ENCODE results near the gene HK3.

Gene HK3

GRCh38 chr5:176868731-176869130 is 30.4 kb downstream of the HK3 start:
- no peak for DNase-seq (ENCODE audit: low read depth)

- no peak for DNase-seq (ENCODE audit: low read depth)
These were observed 31.0 kb downstream of the HK3 start for GRCh38 chr5:176868126-176868525.

DNA sequence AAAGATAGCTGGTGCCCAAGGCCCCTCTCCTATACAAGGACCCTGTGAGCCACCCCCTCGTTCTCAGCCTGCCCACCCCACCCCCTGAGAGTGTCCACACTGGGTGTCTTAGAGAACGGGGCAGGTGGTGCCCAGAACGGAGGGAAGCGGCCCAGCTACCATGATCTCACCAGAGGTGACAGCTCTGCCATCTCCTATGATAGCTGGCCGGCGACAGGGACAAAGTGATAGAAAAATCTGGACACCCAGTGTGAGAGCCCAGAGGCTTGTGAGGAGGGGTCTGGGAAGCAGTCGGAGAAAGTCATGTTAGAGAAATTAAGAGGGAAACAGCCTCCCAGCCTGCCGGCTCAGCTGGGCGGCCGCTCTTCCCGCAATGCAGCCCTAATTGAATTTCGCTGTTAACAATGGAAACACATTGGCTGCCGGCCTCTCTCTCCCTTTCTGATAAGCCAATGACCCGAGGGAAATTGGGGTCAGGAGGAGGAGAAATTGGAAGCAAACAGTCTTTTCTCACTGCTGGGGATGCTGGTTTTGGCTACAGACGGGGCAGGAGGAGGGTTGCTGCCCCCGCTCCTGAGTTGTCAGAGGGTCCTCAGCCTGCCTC is 32.3 kb downstream of the HK3 start:
- DNase-seq (ENCODE audit: low read depth) = no peak

DNA sequence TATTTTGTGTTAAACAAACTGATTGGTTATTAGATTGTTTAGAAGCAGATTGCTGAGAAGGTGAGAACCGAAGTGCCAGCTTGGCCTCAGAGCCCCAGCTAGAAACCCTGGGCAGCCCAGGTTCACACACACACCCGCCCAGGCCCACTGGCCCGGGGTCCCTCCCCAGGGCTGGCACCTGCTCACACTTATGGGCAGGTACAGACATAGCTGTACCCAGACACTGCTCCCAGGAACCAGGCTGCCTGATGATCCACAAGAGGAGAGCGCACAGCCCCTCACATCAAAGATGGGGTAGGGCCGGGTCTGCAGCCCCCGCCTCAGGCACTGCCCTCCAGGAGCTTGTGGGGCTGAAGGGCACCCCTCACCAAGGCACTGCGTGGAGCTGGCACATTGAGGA is 33.2 kb downstream of the HK3 start:
- no peak for DNase-seq (ENCODE audit: low read depth)

DNA sequence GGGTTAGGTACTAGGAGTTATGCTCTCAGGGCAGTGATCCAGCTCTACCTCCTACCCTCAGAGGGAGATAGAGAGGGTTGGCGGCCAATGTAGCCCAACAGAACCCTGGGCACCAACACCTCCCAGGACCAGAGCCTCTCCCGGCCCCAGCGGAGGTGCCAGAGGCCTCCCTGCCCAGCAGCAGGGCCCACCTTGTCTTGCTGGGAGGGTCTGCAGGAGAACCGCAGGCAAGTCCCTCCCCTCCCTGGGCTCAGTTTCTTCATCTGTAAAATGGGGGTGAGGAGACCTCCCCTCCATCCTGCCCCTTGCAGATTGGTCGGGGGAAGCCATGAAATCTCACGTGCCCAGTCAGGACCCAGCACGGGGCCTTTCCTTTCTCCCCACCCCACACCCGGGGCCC is 34.4 kb downstream of the HK3 start:
- no peak for DNase-seq (ENCODE audit: low read depth)

GRCh38 chr5:176863765-176864098 is 35.4 kb downstream of the HK3 start:
- no peak for DNase-seq (ENCODE audit: low read depth)

DNA sequence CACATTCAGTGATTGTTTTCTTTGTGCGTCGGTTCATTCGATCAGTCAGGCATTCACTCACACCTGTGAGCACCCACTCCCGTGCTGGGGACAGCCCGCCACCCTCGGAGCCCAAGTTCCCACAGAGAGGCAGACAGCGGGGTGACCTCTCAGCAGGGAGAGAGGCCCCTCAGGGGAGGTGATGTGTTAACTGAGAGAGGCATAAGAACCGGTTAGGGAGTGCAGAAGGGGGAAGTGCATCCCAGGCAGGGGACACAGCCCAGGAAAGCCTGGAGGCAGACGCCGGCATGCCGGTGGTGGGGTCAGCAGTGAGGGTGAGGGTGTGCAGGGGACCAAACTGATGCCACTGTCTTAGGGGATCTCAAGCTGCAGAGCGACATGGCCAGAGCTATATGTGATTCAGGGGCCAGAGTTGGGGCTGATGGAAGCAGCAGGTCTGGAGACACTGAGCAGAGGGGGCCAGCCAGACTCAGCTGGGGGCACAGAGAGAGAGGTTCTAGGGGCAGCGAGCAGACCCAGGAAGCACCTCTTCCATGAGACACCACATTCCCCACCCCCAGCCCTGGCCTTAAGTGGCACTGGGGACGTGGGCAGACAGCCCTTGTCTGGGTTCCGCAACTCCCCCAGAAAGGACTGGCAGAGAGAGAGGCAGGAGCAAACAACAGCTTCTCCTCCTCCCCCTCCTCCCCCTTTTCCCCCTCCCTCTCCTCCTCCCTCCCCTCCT is 35.9 kb downstream of the HK3 start:
- no peak for DNase-seq (ENCODE audit: low read depth)

- no peak for DNase-seq (ENCODE audit: low read depth)
These were observed 36.7 kb downstream of the HK3 start for GRCh38 chr5:176862330-176862995.

GRCh38 chr5:176861276-176861675 is 37.9 kb downstream of the HK3 start:
- DNase-seq (ENCODE audit: low read depth) = no peak

- DNase-seq (ENCODE audit: low read depth) = no peak
These were observed 38.8 kb downstream of the HK3 start for GRCh38 chr5:176860381-176860780.

- no peak for DNase-seq (ENCODE audit: low read depth)
These were observed 39.2 kb downstream of the HK3 start for GRCh38 chr5:176859916-176860315.

GRCh38 chr5:176857894-176858273 is 41.3 kb downstream of the HK3 start:
- DNase-seq (ENCODE audit: low read depth) = no peak

DNA sequence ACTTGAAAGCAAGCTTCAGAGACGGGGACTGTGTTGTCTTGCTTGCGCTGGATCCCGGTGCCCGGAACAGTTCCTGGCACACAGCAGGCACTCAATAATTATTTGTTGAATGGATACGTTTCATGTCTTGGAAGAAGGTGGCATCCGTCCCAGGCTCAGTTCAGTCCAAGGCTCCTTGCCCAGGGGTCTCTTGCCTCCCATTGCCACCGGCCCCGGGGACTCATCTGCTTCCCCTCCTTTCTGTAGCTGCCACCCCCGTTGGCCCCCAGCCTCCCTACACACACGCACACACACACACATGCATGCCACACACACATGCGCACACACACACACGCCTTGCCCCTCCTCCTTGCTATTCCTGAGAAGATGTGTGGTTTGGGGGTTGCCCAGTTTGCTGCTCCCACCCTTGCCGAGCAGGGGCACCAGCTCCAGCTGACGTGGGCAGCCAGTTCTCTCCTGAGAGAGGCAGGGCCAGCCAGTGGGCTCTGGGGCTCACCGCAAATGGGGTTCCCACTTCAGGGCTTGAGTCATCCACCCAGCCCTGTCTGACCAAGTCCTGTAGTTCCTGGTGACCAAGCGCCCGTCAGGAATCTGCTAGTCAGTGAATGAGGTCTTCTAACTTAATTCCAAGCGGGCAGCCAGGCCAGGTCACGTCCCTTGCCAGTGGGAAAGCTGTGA is 41.8 kb downstream of the HK3 start:
- DNase-seq (ENCODE audit: low read depth) = no peak

GRCh38 chr5:176856746-176857145 is 42.4 kb downstream of the HK3 start:
- DNase-seq (ENCODE audit: low read depth) = no peak

DNA sequence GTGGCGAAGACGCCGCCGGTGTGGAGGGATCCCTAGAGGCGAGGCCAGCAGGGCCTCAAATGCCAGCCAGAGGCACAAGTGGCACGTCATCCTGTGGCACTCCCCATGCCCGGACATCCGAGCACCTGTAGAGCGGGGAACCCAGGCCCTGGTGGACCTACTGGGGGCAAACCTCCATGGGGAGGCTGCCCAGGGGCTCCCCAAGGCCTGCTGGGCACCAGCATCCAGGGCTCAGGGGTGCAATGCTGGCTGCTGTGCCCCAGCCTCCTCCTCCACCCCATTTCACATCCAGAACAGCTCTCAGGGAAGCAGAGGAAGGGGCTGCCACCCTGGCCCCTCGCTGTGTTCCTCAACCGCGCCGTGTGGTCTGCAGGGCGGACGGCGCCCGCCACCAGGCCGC is 43.5 kb downstream of the HK3 start:
- no peak for DNase-seq (ENCODE audit: low read depth)

DNA sequence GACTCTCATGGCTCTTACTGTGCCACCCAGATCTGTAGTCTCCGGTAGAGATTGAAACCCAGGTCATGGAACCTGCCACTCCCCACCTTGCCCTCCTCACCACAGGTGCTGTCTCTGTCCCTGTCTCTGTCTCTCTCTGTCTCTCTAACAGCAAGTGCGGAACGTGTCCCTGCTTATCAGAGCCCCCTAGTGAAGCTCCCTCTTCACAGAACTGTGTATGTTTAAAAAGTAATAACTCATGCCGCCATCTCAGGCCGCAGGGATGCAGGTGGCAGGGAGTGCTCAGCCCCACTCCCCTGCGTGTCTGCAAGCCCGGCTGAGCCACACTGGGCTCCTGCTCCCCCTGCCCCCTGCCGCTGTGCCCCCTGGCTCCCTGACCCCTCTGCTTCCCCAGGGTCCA is 45.0 kb downstream of the HK3 start:
- DNase-seq (ENCODE audit: low read depth) = no peak

GRCh38 chr5:176853151-176853778 is 45.9 kb downstream of the HK3 start:
- no peak for DNase-seq (ENCODE audit: low read depth)

GRCh38 chr5:176851871-176852658 is 47.1 kb downstream of the HK3 start:
- no peak for DNase-seq (ENCODE audit: low read depth)

DNA sequence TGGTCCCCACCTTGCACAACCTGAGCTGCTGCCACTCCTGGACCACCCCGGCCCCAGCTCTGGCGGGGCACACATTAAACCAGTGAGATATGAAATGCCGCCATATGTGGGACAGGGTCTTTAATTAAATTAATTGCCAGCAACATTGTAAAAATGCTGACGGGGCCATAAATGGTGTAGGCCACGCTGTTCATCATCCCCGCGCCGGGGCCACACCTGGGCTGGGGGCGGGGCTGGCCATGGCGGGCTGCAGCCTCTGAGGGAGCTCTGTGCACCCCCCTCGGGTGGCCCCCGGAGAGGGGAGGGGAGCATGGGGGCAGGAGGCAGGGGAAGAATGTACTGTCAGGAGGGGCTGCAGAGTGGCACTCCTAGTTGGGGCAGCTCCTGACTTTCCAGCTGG is 47.8 kb downstream of the HK3 start:
- no peak for DNase-seq (ENCODE audit: low read depth)

DNA sequence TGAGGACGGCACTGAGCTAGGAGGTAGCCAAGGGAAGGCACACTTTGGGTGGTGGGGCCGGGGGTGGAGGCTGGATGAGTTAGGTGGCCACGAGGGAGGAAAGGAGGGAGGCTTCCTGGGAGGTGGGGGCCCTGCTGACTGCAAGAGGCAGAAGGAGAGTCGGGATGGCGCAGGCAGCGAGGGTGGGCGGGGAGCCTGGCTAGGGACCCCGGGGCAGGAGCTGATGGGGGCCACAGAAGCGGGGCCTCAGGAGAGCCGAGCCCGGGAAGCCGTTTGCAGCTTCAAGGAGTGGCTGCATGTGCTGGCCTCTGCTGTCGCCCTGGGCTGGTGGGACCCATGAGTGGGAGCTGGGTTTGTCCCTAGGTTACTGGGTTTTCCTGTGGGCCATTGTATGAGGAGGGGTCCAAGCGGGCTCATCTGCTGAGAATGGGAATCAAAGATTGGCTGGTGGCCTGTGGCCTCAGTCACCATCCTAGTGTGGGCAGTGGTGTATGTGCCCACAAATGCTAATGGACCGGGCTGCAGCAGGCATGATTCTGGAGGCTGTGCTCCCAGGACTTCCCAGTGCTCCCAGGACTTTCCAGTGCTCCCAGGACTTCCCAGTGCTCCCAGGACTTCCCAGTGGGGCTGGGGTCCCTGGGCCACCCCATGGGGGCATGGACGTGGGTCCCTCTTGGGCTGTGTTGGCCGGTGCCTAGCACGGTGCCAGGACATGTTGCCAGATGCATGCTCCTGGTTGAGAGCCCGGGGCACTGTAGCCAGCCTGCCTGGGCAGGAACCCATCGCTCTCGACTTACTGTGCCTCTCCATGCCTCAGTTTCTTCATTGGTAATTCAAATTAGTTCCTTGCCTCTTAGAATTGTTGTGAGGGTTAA is 48.5 kb downstream of the HK3 start:
- DNase-seq (ENCODE audit: low read depth) = no peak
